HepG2 (cell line): ENCODE results near the gene ACSL4. TPM values are rescaled to one million over a fixed set of nuclear protein-coding genes. Genes with fewer than 3 reads are reported as not detected.

Source experiments
- ATAC-seq: fragments of 200-7000 bp; cut with Tn5 transposase; 3 replicates; pipeline ENCODE4 v1.9.1; 2020; ENCODE audit warnings: mild to moderate bottlenecking, moderate library complexity
- BruUV-seq: library from RNA; stranded (reverse); fragments of 400-500 nt; replicated peaks from 2 replicates; lab custom pipeline; 2021; lab: Mats Ljungman, UMichigan
- CTCF ChIA-PET: fragments of 300-600 bp; formaldehyde crosslinking; extraction: SDS; loops from one replicate; lab custom pipeline; 2021; ENCODE audit warnings: low total read pairs, inconsistent platforms, low intra/inter-chr PET ratio; lab: Yijun Ruan, JAX
- POLR2A ChIA-PET: fragments of 350-600 bp; sonication (Branson Sonifier 250); formaldehyde crosslinking; loops from one replicate; lab custom pipeline; 2020; ENCODE audit warnings: antibody characterized with exemption, inconsistent platforms; lab: Yijun Ruan, JAX
- DNase-seq: peaks from one replicate; pipeline ENCODE4 v3.0.0-alpha.2; 2015; ENCODE audit warnings: low spot score
- FAIRE-seq: peaks from 3 replicates; lab custom pipeline; 2011; peaks lifted over from hg19 to GRCh38; lab: Jason Lieb, UNC
- H2AFZ ChIP-seq: one replicate; pipeline ENCODE4 v1.6.1; 2011; ENCODE audit warnings: low read length, inconsistent platforms
- H3K27ac ChIP-seq: fragments of 300-600 bp; 3 replicates; pipeline ENCODE4 v1.8.0; 2011; ENCODE audit warnings: mixed run types, mild to moderate bottlenecking, mixed read lengths, low read length, inconsistent platforms; ENCODE audit not compliant: insufficient read depth; ENCODE audit errors: extremely low read length
- H3K27me3 ChIP-seq, 2 experiments: fragments of 200-600 bp in 1 of 2; 2 replicates in 1 of 2; 3 replicates in 1 of 2; pipeline versions ENCODE4 v1.6.0 to v1.8.0; 2011; ENCODE audit warnings: low read length in 2 of 2, mild to moderate bottlenecking in 2 of 2, moderate library complexity in 2 of 2, inconsistent platforms in 1 of 2; ENCODE audit not compliant: insufficient read depth in 2 of 2, control insufficient read depth in 1 of 2
- H3K36me3 ChIP-seq, 2 experiments: fragments of 200-600 bp in 1 of 2; replicated peaks in 1 of 2; 2 replicates in 1 of 2; 3 replicates in 1 of 2; pipeline versions ENCODE4 v1.5.1 to v1.8.0; 2011; ENCODE audit warnings: low read length in 2 of 2, inconsistent platforms in 1 of 2; ENCODE audit not compliant: insufficient read depth in 2 of 2, control insufficient read depth in 1 of 2
- H3K4me1 ChIP-seq: 2 replicates; pipeline ENCODE4 v1.5.1; 2012; ENCODE audit warnings: low read length, inconsistent platforms; ENCODE audit not compliant: insufficient read depth
- H3K4me2 ChIP-seq: 2 replicates; pipeline ENCODE4 v1.6.0; 2011; ENCODE audit warnings: low read depth, low read length, inconsistent platforms
- H3K4me3 ChIP-seq, 3 experiments: fragments of 200-600 bp in 1 of 3; sonication (generic), shearing (Covaris generic) in 1 of 3; replicated peaks in 1 of 3; 2 replicates each; pipeline ENCODE4 v1.5.1; 2011 to 2016; ENCODE audit warnings: low read length in 3 of 3, inconsistent platforms in 2 of 3, low read depth in 2 of 3, mild to moderate bottlenecking in 2 of 3, control low read depth in 1 of 3, mixed read lengths in 1 of 3; ENCODE audit not compliant: insufficient read depth in 1 of 3
- H3K79me2 ChIP-seq: one replicate; pipeline ENCODE4 v1.6.1; 2011; ENCODE audit warnings: low read length, inconsistent platforms; ENCODE audit not compliant: insufficient read depth
- H3K9ac ChIP-seq: 2 replicates; pipeline ENCODE4 v1.6.0; 2011; ENCODE audit warnings: mild to moderate bottlenecking, low read depth, low read length, inconsistent platforms; ENCODE audit not compliant: insufficient read depth
- H3K9me3 ChIP-seq: 2 replicates; pipeline ENCODE4 v1.5.1; 2012; ENCODE audit warnings: mild to moderate bottlenecking, low read length
- H4K20me1 ChIP-seq: 2 replicates; pipeline ENCODE4 v1.6.0; 2011; ENCODE audit warnings: inconsistent platforms, mild to moderate bottlenecking, low read length, moderate library complexity; ENCODE audit not compliant: insufficient read depth
- NR1H2 ChIP-seq: sonication (generic); formaldehyde crosslinking; IDR thresholded peaks from 2 replicates; pipeline ENCODE4 v1.8.1; 2022; ENCODE audit warnings: low read depth, missing genetic modification reagents, borderline replicate concordance
- RBM22 ChIP-seq: fragments of 200-400 bp; formaldehyde crosslinking; optimal IDR thresholded peaks from 2 replicates; pipeline ENCODE3; 2017; ENCODE audit warnings: mild to moderate bottlenecking, low read length, moderate library complexity
- ZFP36 ChIP-seq: fragments of 150-350 bp; IDR thresholded peaks from 2 replicates; pipeline ENCODE4 v1.6.1; 2018; ENCODE audit warnings: borderline replicate concordance, low read length, low read depth; ENCODE audit not compliant: partially characterized antibody
- ZNF562 ChIP-seq: sonication (generic); formaldehyde crosslinking; IDR thresholded peaks from 2 replicates; pipeline ENCODE4 v1.8.0; 2022; ENCODE audit warnings: missing genetic modification reagents, borderline replicate concordance
- WGBS: methylation state at CpG from one replicate; pipeline ENCODE4 v1.1.6; 2017; ENCODE audit warnings: low lambda C conversion rate; 5-methylcytosine and 5-hydroxymethylcytosine counted together
- in situ Hi-C: cut with HindIII; loops from 2 replicates; pipeline ENCODE4 v1.10.0; 2017; ENCODE audit warnings: low pct_unique_long_range_greater_than_20kb; ENCODE audit not compliant: extremely low pct_ligation_motif_present
- intact Hi-C: fragments of 100-400 bp; cut with micrococcal nuclease; formaldehyde crosslinking; loops from one replicate; pipeline ENCODE4 v1.10.0; 2022; ENCODE audit not compliant: unreplicated experiment
- polyA plus RNA-seq, 8 experiments: library from polyadenylated mRNA; depleted of rRNA in 3 of 8; stranded (reverse) in 7 of 8; unstranded in 1 of 8; fragments of >200 nt; fragmentation: Illumina TruSeq in 4 of 8; extraction: Trizol in 4 of 8; gene quantifications; 2 replicates each; pipeline versions ENCODE4 v1.2.1 to v1.2.3, GENCODE V29; 2011 to 2016; ENCODE audit warnings: low read depth in 4 of 8, missing spikeins in 1 of 8, mixed read lengths in 1 of 8; ENCODE audit not compliant: insufficient read depth in 1 of 8
- total RNA-seq, 5 experiments: library from RNA; depleted of rRNA; stranded (reverse); fragments of >200 nt; fragmentation: Illumina TruSeq; extraction: Trizol; gene quantifications; 2 replicates each; pipeline ENCODE4 v1.2.3, GENCODE V29; 2016; ENCODE audit warnings: low read depth in 1 of 5
- TF ChIP-seq, protein P1 (sequence below): sonication (generic); formaldehyde crosslinking; IDR thresholded peaks from 2 replicates; pipeline ENCODE4 v1.5.0; 2020; ENCODE audit warnings: mild to moderate bottlenecking, missing genetic modification reagents
- TF ChIP-seq, protein P2 (sequence below): sonication (generic); formaldehyde crosslinking; IDR thresholded peaks from 2 replicates; pipeline ENCODE4 v1.4.0; 2020; ENCODE audit warnings: missing genetic modification reagents

ACSL4 gene
- total and polyA plus RNA-seq, 2 of the 13 experiments (the other 11 are each of a cell fraction or from before 2014, with no cell fraction given), result 207 to 316 TPM

DNA sequence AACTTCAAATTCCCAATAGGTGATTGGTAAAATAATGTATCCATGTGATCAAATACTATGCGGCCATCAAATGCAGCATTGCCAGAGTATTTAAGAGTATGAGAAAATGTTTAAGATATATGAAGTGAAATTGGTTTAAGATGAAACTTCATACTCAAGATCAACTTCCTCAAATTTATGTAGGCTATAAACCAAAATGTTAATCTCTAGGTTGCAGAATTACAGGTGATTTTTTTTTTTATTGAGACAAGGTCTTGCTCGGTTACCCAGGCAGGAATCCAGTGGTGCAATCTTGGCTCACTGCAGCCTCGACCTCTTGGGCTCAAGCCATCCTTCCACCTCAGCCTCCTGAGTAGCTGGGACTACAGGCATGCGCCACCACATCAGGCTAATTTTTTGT lies 25.3 kb downstream of the ACSL4 start:
- Histone ChIP-seq H3K36me3 (peaks cover 0 to 16% of the 10 kb centered on the region in 2 experiments; a peak in 2 of 5 replicates), H3K27ac (no peak overlapping the region), H3K9ac (no peak overlapping the region), H3K4me2 (no peak overlapping the region), H3K27me3 (no peaks in the 10 kb centered on the region), H3K9me3 (no peaks in the 10 kb centered on the region), H2AFZ (no peak overlapping the region), H3K79me2 (peaks cover 98% of the 10 kb centered on the region), H3K4me3 (no peak overlapping the region), H3K4me1 (peaks cover 88% of the 10 kb centered on the region), H4K20me1 (peaks cover 99% of the 10 kb centered on the region)
- intact Hi-C loops (no loop called here), in situ Hi-C loops (no loop called here)
- ChIA-PET CTCF (no interaction called here), POLR2A (interaction anchor here (1.5 kb wide), 1 partner anchor 149 kb away, joined by 3 read pairs; no protein-coding TSS in a partner anchor)
- no TSS peak for BruUV-seq
- no peak for FAIRE-seq
- 88% methylated on average over 4 of the region's 4 CpGs for WGBS
- TF ChIP-seq, protein P1, sequence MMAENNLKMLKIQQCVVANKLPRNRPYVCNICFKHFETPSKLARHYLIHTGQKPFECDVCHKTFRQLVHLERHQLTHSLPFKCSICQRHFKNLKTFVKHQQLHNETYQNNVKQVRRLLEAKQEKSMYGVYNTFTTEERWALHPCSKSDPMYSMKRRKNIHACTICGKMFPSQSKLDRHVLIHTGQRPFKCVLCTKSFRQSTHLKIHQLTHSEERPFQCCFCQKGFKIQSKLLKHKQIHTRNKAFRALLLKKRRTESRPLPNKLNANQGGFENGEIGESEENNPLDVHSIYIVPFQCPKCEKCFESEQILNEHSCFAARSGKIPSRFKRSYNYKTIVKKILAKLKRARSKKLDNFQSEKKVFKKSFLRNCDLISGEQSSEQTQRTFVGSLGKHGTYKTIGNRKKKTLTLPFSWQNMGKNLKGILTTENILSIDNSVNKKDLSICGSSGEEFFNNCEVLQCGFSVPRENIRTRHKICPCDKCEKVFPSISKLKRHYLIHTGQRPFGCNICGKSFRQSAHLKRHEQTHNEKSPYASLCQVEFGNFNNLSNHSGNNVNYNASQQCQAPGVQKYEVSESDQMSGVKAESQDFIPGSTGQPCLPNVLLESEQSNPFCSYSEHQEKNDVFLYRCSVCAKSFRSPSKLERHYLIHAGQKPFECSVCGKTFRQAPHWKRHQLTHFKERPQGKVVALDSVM (CRISPR knock-in tag), result peak; percentile 40; the same call in 1 of the 2 replicates
- TF ChIP-seq, protein P2, sequence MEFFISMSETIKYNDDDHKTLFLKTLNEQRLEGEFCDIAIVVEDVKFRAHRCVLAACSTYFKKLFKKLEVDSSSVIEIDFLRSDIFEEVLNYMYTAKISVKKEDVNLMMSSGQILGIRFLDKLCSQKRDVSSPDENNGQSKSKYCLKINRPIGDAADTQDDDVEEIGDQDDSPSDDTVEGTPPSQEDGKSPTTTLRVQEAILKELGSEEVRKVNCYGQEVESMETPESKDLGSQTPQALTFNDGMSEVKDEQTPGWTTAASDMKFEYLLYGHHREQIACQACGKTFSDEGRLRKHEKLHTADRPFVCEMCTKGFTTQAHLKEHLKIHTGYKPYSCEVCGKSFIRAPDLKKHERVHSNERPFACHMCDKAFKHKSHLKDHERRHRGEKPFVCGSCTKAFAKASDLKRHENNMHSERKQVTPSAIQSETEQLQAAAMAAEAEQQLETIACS (CRISPR knock-in tag), result no peak
- DNase-seq, result no peak
- no peak for ATAC-seq

DNA sequence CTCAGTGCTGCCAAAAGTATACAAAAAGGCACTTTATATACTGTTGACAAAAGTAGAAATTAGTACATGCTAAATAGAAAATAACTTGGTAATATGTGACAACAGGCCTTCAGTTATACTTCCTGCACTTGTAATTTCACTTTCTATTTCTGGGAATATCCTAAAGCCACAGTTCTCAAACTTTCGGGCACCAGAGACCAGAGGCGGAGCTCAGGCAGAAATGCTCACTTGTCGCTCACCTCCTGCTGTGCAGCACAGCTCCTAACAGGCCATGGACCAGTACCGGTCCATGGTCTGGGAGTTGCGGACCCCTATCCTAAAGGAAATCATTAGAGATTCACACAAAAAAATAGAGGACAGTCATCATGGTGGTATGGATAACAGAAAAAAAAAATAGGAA lies 25.7 kb downstream of the ACSL4 start:
- in situ Hi-C loops, result no loop called here
- intact Hi-C loops, result no loop called here
- FAIRE-seq (no peak), ATAC-seq (no peak), DNase-seq (no peak)
- Histone ChIP-seq H3K27me3 (no peaks in the 10 kb centered on the region), H3K9me3 (no peaks in the 10 kb centered on the region), H3K4me3 (no peak overlapping the region), H3K4me2 (no peak overlapping the region), H3K36me3 (peaks cover 0 to 13% of the 10 kb centered on the region in 2 experiments; a peak in 2 of 5 replicates), H3K9ac (no peak overlapping the region)
- BruUV-seq, result no TSS peak
- ChIA-PET POLR2A (interaction anchor here (1.5 kb wide), 1 partner anchor 150 kb away, joined by 3 read pairs; no protein-coding TSS in a partner anchor), CTCF (no interaction called here)
- no peak for TF ChIP-seq NR1H2 (CRISPR knock-in tag)
- TF ChIP-seq ZFP36, result no peak
- peak; percentile 79 for TF ChIP-seq RBM22
- TF ChIP-seq ZNF562 (CRISPR knock-in tag), result no peak
- TF ChIP-seq, all 625 proteins: peak for 1
- WGBS, result 87% methylated on average over 5 of the region's 5 CpGs
- Histone ChIP-seq H3K4me1 (peaks cover 88% of the 10 kb centered on the region), H4K20me1 (peaks cover 99% of the 10 kb centered on the region), H2AFZ (no peak overlapping the region), H3K27ac (no peak overlapping the region), H3K79me2 (peaks cover 98% of the 10 kb centered on the region)
